Measurements from ENCODE around the gene CDR2L.
A peak's percentile ranks its signal among the peaks of the same experiment; 100 is the strongest.

DNA sequence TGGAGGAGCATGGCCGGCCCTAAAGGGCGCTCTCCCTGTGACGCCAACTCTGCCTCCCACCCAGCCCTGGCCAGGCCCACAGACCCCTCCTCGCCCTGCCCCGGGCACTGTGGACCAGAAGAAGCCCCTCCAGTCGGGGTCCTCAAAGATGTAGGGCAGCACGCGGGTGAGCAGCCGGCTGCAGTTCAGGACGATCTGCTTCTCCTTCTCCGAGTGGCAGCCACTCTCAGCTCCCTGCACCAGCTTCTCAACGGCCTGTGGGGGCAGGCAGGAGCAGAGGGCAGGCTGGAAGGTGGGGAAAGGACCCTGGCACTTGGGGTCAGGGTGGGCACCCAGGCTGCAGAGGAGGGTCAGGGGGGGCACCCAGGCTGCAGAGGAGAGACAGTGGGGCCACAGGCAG, 23.8 kb upstream of the CDR2L start:
- TF ChIP-seq, protein P1, sequence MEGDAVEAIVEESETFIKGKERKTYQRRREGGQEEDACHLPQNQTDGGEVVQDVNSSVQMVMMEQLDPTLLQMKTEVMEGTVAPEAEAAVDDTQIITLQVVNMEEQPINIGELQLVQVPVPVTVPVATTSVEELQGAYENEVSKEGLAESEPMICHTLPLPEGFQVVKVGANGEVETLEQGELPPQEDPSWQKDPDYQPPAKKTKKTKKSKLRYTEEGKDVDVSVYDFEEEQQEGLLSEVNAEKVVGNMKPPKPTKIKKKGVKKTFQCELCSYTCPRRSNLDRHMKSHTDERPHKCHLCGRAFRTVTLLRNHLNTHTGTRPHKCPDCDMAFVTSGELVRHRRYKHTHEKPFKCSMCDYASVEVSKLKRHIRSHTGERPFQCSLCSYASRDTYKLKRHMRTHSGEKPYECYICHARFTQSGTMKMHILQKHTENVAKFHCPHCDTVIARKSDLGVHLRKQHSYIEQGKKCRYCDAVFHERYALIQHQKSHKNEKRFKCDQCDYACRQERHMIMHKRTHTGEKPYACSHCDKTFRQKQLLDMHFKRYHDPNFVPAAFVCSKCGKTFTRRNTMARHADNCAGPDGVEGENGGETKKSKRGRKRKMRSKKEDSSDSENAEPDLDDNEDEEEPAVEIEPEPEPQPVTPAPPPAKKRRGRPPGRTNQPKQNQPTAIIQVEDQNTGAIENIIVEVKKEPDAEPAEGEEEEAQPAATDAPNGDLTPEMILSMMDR (IDR thresholded peaks at IDR 0.05; ENCODE audit: low read length): peak; percentile 29; the same call in 1 of the 2 replicates
- TF ChIP-seq EZH2 (IDR thresholded peaks at IDR 0.05; ENCODE audit: borderline replicate concordance, low read length): no peak

Measured in OCI-LY1 (cell line).